K562 treated with DMSO at 1 percent for 48 hours (cell line): ENCODE results near the gene LRRC38. TPM values are rescaled to one million over a fixed set of nuclear protein-coding genes. Genes with fewer than 3 reads are reported as not detected.

ENCODE experiments used
- total RNA-seq: library from RNA; unstranded; fragments of 300-600 nt; gene quantifications from 2 replicates; pipeline ENCODE4 v1.2.3, GENCODE V29; 2022; ENCODE audit warnings: low replicate concordance; ENCODE audit errors: extremely low read depth

Gene LRRC38
- not detected in 2 replicates for total RNA-seq

DNA sequence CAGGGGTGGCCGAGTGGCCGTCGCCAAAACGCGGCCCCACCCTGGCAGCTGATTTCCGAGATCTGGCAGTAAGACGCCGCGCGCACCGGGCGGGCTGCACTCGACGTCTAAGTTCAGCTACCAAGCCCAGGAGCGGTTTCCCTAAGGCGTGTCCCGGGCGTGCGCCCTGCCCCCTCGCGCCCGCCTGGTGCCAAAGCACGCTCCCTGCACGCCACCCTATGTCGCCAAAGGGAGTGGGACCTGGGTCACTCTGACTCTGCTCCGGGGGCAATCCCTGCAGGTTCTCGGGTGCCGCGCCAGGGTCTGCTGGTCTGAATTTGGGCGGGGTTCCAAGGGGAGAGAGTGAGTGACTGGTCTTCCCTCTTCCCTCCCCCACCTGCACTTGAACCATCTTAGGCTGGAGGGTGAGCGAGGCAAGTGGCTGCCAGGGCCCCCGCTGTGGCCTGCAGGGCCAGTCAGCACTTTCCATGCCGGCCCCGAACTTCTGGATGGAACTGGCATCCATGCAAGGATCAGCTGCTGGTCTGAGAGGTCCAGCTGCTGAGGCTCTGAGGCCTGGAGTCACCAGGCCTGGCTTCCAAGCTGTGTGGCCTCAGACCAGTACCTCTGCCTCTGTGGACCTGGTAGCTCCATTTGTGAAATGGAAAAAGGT lies at the start of gene LRRC38:
LRRC38 (minus strand) TSS at position 109 of the 652 bp plus-strand sequence. CDS start 410 bp downstream, outside the sequence.

Other genes with a start within 250 kb of the LRRC38 start
- gene PRAMEF8, start 228.9 kb downstream of the LRRC38 start, total RNA-seq: not detected in 2 replicates
- not detected in 2 replicates for gene PRAMEF33, start 210.5 kb downstream of the LRRC38 start, total RNA-seq
- gene PRAMEF15, start 198.4 kb downstream of the LRRC38 start, total RNA-seq: not detected in 2 replicates
- gene PRAMEF14, start 166.9 kb downstream of the LRRC38 start, total RNA-seq: not detected in 2 replicates
- not detected in 2 replicates for gene PRAMEF19, start 142.1 kb downstream of the LRRC38 start, total RNA-seq
- not detected in 2 replicates for gene PRAMEF17, start 124.4 kb downstream of the LRRC38 start, total RNA-seq
- not detected in 2 replicates for gene PRAMEF20, start 103.6 kb downstream of the LRRC38 start, total RNA-seq
- gene PDPN, start 69.8 kb upstream of the LRRC38 start, total RNA-seq: not detected in 2 replicates
- not detected in 2 replicates for gene PRDM2, start 186.2 kb upstream of the LRRC38 start, total RNA-seq